GF-D8 (cell line): Measurements from ENCODE around the gene ARHGAP10.

ENCODE experiments used
- DNase-seq: peaks from one replicate; lab custom pipeline; 2025; lab: John Stamatoyannopoulos, UW

The ARHGAP10 gene

GRCh38 chr4:147733716-147734344 is 1.9 kb downstream of the ARHGAP10 start:
- DNase-seq, result no peak

GRCh38 chr4:147734496-147734895 is 2.6 kb downstream of the ARHGAP10 start:
- DNase-seq, result no peak

- DNase-seq, result no peak
Measured at GRCh38 chr4:147735413-147736301, 3.8 kb downstream of the ARHGAP10 start.

- DNase-seq, result no peak
Measured at GRCh38 chr4:147736458-147736857, 4.6 kb downstream of the ARHGAP10 start.

GRCh38 chr4:147737623-147738022 is 5.7 kb downstream of the ARHGAP10 start:
- DNase-seq, result no peak

- no peak for DNase-seq
Measured at GRCh38 chr4:147739239-147739823, 7.4 kb downstream of the ARHGAP10 start.

- DNase-seq, result no peak
Measured at GRCh38 chr4:147740176-147740575, 8.3 kb downstream of the ARHGAP10 start.

GRCh38 chr4:147741190-147741788 is 9.4 kb downstream of the ARHGAP10 start:
- DNase-seq, result no peak

- no peak for DNase-seq
Measured at GRCh38 chr4:147747787-147748454, 16.0 kb downstream of the ARHGAP10 start.

- DNase-seq, result no peak
Measured at GRCh38 chr4:147749811-147750321, 18.0 kb downstream of the ARHGAP10 start.

- DNase-seq, result no peak
Measured at GRCh38 chr4:147753047-147753446, 21.2 kb downstream of the ARHGAP10 start.

- DNase-seq, result no peak
Measured at GRCh38 chr4:147754037-147754445, 22.2 kb downstream of the ARHGAP10 start.

- no peak for DNase-seq
Measured at GRCh38 chr4:147755561-147756295, 23.8 kb downstream of the ARHGAP10 start.

GRCh38 chr4:147756417-147756816 is 24.5 kb downstream of the ARHGAP10 start:
- no peak for DNase-seq

GRCh38 chr4:147760176-147760575 is 28.3 kb downstream of the ARHGAP10 start:
- no peak for DNase-seq

GRCh38 chr4:147760695-147761094 is 28.8 kb downstream of the ARHGAP10 start:
- DNase-seq, result no peak

GRCh38 chr4:147761218-147761883 is 29.5 kb downstream of the ARHGAP10 start:
- DNase-seq, result no peak

- DNase-seq, result no peak
Measured at GRCh38 chr4:147764337-147764736, 32.4 kb downstream of the ARHGAP10 start.

- no peak for DNase-seq
Measured at GRCh38 chr4:147765121-147765529, 33.2 kb downstream of the ARHGAP10 start.

- DNase-seq, result peak; percentile 67
Measured at GRCh38 chr4:147768113-147768512, 36.2 kb downstream of the ARHGAP10 start.
